AG04450 (cell line): ENCODE measurements around the gene RWDD4. TPM values are rescaled to one million over a fixed set of nuclear protein-coding genes. Genes with fewer than 3 reads are reported as not detected.
"Not testable (repeated sequence)": the region's sequence is repeated elsewhere in the genome, so short reads cannot be mapped to it uniquely, and the experiment has no call there.

Experiments
- CTCF ChIA-PET: fragments of 300-600, 350-600 bp; formaldehyde crosslinking; extraction: SDS; loops from one replicate; lab custom pipeline; 2022; ENCODE audit warnings: antibody characterized with exemption, inconsistent platforms; lab: Charles Lee
- POLR2A ChIA-PET: fragments of 350-600 bp; formaldehyde crosslinking; extraction: SDS; loops from one replicate; lab custom pipeline; 2021; ENCODE audit warnings: antibody characterized with exemption, inconsistent platforms; lab: Yijun Ruan, JAX
- DNase-seq: peaks from one replicate; pipeline ENCODE4 v3.0.0-alpha.2; 2011; ENCODE audit warnings: low read depth, low spot score
- H3K27ac ChIP-seq: one replicate; pipeline ENCODE4 v1.5.1; 2012; ENCODE audit warnings: low read depth, low read length, control low read depth
- H3K27me3 ChIP-seq: one replicate; pipeline ENCODE4 v1.6.0; 2012; ENCODE audit warnings: low read length; ENCODE audit not compliant: control insufficient read depth, insufficient read depth
- H3K4me3 ChIP-seq: 2 replicates; pipeline ENCODE4 v1.5.1; 2011; ENCODE audit warnings: mild to moderate bottlenecking, low read depth, low read length, control low read depth
- H3K9me3 ChIP-seq: 2 replicates; pipeline ENCODE4 v1.5.1; 2012; ENCODE audit warnings: low read length; ENCODE audit not compliant: control insufficient read depth, insufficient read depth
- polyA plus RNA-seq: library from polyadenylated mRNA; depleted of rRNA; stranded (reverse); fragments of >200 nt; gene quantifications from 2 replicates; pipeline ENCODE4 v1.2.3, GENCODE V29; 2011
- TF ChIP-seq, protein P1 (sequence below): IDR thresholded peaks from 2 replicates; pipeline ENCODE4 v1.5.1; 2011; ENCODE audit warnings: low read depth, low read length, control low read depth, inconsistent platforms

The RWDD4 gene
- polyA plus RNA-seq, 1 experiment, result 17.0 TPM

DNA sequence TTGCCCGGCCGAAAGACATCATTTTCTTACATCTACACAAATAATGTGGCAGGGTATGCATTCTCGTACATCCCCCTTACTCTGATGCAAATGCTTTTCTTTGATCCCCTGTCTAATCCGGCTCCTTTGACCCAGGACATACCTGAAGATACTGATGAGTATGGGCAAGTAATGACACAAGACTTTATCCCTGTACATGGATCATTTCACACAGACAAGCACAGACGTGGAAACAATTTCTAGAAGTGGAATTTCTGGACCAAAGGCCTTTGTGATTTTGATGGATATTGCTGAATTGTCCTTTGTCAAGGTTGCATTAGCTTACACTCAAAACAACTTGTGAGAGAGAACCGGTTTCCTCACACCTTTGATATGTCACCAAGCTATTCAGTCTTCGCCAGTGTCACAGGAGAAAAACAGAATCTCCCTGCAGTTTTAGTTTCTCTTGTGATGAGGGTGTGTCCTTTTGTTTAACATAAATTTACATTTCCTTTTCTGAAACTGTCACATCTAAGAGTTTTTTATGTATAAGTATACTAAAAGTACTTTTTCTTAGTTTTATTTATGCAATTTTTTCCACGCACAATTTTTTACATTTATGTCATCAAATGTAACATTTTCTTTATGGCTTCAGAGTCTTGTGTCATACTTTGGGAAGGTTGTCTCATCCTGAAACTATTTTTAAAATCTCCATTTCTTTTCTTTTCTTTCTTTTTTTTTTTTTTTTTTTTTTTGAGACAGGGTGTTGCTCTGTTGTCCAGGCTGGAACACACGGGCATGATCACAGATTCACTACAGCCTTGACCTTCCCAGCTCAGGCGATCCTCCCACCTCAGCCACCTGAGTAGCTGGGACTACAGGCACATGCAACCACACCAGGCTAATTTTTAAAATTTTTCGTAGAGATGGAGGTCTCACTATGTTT is 25.2 kb downstream of the RWDD4 start:
- H3K27ac ChIP-seq, result no peak overlapping the region
- no peaks in the 10 kb centered on the region for H3K9me3 ChIP-seq
- no peak for DNase-seq
- no peaks in the 10 kb centered on the region for H3K27me3 ChIP-seq
- CTCF ChIA-PET, result interaction anchor here (0.7 kb wide), 1 partner anchor 235 kb away, joined by 5 read pairs; no protein-coding TSS in a partner anchor
- no peak overlapping the region for H3K4me3 ChIP-seq
- TF ChIP-seq, protein P1, sequence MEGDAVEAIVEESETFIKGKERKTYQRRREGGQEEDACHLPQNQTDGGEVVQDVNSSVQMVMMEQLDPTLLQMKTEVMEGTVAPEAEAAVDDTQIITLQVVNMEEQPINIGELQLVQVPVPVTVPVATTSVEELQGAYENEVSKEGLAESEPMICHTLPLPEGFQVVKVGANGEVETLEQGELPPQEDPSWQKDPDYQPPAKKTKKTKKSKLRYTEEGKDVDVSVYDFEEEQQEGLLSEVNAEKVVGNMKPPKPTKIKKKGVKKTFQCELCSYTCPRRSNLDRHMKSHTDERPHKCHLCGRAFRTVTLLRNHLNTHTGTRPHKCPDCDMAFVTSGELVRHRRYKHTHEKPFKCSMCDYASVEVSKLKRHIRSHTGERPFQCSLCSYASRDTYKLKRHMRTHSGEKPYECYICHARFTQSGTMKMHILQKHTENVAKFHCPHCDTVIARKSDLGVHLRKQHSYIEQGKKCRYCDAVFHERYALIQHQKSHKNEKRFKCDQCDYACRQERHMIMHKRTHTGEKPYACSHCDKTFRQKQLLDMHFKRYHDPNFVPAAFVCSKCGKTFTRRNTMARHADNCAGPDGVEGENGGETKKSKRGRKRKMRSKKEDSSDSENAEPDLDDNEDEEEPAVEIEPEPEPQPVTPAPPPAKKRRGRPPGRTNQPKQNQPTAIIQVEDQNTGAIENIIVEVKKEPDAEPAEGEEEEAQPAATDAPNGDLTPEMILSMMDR, result no peak
- POLR2A ChIA-PET, result no interaction called here

DNA sequence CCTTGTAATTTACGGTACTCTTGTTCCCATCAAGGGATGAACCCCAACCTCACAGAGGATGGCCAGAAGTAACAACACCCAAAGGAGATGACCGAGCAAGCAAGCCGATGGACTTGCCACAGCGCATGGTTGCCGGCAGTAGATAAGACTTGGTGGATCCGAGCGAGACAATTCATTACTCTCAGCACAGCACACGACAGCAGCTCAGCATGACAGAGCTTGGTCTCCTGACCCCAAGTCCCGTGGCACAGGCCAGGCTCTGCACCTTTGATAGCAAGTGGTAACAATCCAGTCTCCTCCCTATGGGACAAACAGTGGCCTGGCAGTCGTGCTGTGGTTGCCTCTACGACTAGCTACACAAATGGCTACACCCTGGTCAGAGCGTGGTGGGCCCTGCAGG is 26.3 kb downstream of the RWDD4 start:
- H3K9me3 ChIP-seq, result no peaks in the 10 kb centered on the region
- no peak overlapping the region for H3K4me3 ChIP-seq
- H3K27ac ChIP-seq, result no peak overlapping the region
- TF ChIP-seq, protein P1, result no peak
- H3K27me3 ChIP-seq, result no peaks in the 10 kb centered on the region
- ChIA-PET CTCF (no interaction called here), POLR2A (no interaction called here)
- no peak for DNase-seq

DNA sequence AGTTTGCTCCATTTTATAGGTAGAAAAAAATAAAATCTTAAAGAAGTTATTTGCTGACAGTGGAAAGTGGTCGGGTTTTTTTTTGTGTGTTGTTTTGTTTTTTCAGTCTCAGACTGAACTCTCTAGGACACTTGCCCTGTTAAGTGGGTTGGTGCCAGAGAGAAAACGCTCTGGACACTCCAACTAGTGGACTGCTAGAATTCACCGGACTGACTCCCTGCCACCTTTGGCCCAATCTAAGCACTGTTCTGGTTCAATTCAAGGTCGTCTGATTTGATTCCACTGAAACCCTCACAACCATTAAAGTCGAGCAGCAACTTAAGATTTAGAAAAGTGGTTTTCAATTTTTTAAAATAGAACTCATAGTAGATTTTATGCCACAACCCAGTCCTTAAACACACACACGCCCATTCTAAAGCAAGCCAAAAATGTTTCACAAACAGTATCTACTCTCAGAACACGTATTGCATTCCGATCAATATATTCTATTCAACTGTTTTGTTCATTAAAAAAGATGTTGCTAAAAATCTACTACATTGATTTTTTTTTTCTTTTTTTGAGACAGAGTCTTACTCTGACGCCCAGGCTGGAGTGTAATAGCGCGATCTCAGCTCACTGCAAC is 27.3 kb downstream of the RWDD4 start:
- POLR2A ChIA-PET, result no interaction called here

DNA sequence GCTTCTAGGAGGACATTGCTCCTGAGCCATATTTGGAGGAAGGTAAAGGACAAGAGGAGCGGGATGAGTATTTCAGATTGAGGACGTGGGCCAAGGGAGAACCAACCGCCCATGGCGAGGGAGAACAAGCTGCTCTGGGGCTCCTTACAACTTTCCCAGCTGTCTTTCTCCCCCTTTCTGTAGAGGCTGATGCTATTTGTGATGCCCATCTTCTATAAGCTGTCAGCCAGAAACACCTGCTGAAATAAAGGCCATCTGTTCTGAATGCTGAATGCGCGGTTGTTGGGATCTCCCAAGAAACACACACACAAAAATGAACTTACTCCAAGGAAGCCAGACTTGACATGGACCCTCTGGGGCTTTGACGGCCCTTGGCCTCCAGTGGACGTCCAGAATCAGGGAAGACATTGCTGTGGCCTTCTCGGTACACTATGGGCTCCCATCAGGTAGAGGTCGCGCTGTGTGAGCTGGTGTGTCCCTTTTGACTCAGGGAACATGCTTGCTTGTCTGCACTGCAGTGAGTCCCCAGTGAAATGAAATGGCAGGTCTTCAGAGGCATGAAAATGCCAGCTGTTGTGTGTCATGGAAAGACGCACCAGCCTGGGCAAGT is 30.9 kb downstream of the RWDD4 start:
- Histone ChIP-seq H3K27ac (no peak overlapping the region), H3K9me3 (no peaks in the 10 kb centered on the region), H3K4me3 (no peak overlapping the region), H3K27me3 (peaks cover 2% of the 10 kb centered on the region)
- TF ChIP-seq, protein P1, result no peak
- POLR2A ChIA-PET, result no interaction called here
- CTCF ChIA-PET, result no interaction called here
- DNase-seq, result no peak

More for the DNA sequence above, 27.3 kb downstream of the RWDD4 start:
- Histone ChIP-seq H3K27ac (no peak overlapping the region), H3K9me3 (no peaks in the 10 kb centered on the region), H3K27me3 (peaks cover 2% of the 10 kb centered on the region), H3K4me3 (no peak overlapping the region)
- CTCF ChIA-PET, result interaction anchor here (0.7 kb wide), 1 partner anchor 1070 kb away, joined by 3 read pairs; no protein-coding TSS in a partner anchor
- TF ChIP-seq, protein P1, result no peak
- no peak for DNase-seq

DNA sequence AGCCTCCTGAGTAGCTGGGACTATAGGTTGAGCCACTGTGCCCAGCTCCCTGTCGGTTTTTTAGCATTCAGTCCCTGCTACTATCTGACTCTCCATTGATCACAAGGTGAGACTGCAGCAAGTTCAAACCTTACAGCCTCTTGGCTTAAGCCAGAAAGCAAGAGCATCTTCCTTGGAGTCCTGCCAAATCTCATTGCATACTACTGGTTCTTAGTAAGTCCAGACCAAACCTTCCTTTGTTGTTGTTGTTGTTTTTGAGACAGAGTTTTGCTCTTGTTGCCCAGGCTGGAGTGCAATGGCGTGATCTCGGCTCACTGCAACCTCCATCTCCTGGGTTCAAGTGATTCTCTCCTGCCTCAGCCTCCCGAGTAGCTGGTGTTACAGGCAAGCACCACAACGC is 31.7 kb downstream of the RWDD4 start:
- H3K9me3 ChIP-seq, H3K4me3 ChIP-seq, DNase-seq, H3K27me3 ChIP-seq, H3K27ac ChIP-seq, POLR2A ChIA-PET: not testable (repeated sequence)
- CTCF ChIA-PET, result interaction anchor here (0.7 kb wide), 1 partner anchor 123 kb away, joined by 3 read pairs; no protein-coding TSS in a partner anchor
